ENCODE measurements around the gene SCAMP4. TPM values are rescaled to one million over a fixed set of nuclear protein-coding genes. Genes with fewer than 3 reads are reported as not detected.

SCAMP4 gene
- total RNA-seq, 1 experiment from 2014 or later = 81.3 TPM

- no peak for TF ChIP-seq ZBTB21 (CRISPR knock-in tag; IDR thresholded peaks at IDR 0.05; ENCODE audit: borderline replicate concordance)
- no peak for TF ChIP-seq ARID4B (CRISPR knock-in tag; IDR thresholded peaks at IDR 0.05; ENCODE audit: borderline replicate concordance)
- no peak for TF ChIP-seq ESRRA (CRISPR knock-in tag; IDR thresholded peaks at IDR 0.05; ENCODE audit: borderline replicate concordance)
- TF ChIP-seq CDX4 (CRISPR knock-in tag; IDR thresholded peaks at IDR 0.05; ENCODE audit: borderline replicate concordance) = no peak
Measured at GRCh38 chr19:1911098-1911497, 5.9 kb downstream of the SCAMP4 start (continued).

DNA sequence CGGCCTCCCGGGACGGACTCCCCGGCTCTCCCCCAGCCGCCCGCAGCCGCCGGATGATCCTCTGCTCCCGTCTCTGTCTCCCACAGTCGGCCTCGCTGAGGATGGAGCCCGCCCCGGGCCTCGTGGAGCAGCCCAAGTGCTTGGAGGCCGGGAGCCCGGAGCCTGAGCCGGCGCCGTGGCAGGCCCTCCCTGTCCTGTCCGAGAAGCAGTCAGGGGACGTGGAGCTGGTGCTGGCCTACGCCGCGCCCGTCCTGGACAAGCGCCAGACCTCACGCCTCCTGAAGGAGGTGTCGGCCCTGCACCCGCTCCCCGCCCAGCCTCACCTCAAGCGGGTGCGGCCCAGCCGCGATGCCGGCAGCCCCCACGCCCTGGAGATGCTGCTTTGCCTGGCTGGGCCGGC, 6.8 kb downstream of the SCAMP4 start:
- ATAC-seq = no peak
- TF ChIP-seq ZNF219 (CRISPR knock-in tag; IDR thresholded peaks at IDR 0.05; ENCODE audit: borderline replicate concordance) = no peak
- no peak for TF ChIP-seq MYBL2 (CRISPR knock-in tag; IDR thresholded peaks at IDR 0.05)
- ChIA-PET POLR2A (no interaction called here), CTCF (interaction anchor here (1.3 kb wide), 1 partner anchor 47 kb away, joined by 4 read pairs; no protein-coding TSS in a partner anchor)
- Mint-ChIP-seq H3K9me3 (no peaks in the 10 kb centered on the region), H3K27ac (no peak overlapping the region), H3K4me1 (no peaks in the 10 kb centered on the region), H3K4me3 (no peak overlapping the region), H3K36me3 (peaks cover 6% of the 10 kb centered on the region; the same call in 1 of the 2 replicates), H3K27me3 (ENCODE audit: low read depth) (no peaks in the 10 kb centered on the region)
- no peak for DNase-seq (ENCODE audit: low spot score)

DNA sequence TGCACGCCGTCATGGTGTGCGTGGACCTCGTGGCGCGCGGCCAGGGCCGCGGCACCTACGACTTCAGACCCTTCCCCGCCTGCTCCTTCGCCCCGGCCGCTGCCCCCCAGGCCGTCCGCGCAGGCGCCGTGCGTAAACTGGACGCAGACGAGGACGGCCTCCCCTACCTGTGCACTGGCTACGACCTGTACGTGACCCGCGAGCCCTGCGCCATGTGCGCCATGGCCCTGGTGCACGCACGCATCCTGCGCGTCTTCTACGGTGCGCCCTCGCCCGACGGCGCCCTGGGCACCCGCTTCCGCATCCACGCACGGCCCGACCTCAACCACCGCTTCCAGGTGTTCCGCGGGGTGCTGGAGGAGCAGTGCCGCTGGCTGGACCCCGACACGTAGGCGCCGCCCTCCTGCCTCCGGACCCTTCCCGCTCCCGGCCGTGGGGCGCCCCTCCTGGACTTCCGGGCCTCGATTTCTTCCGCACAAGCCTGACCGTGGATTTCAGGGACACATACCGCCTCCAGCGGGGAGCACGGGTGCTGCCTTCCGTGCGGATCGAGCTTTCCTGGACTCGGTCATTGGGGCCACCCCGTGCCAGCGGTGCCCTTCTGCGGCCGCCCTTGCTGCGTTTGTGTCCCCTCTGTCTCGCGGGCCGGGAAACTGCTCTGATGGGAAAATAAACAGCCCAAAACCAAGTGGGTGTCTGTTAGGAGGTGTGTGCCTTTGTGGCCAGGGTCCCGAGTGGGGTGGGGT, 7.7 kb downstream of the SCAMP4 start:
- DNase-seq (ENCODE audit: low spot score) (no peak), ATAC-seq (no peak)
- CTCF ChIA-PET = no interaction called here
- Mint-ChIP-seq H3K4me1 (no peaks in the 10 kb centered on the region), H3K27me3 (ENCODE audit: low read depth) (no peaks in the 10 kb centered on the region), H3K4me3 (no peak overlapping the region), H3K36me3 (peaks cover 6% of the 10 kb centered on the region; the same call in 1 of the 2 replicates), H3K27ac (no peak overlapping the region), H3K9me3 (no peaks in the 10 kb centered on the region)
- TF ChIP-seq FOXP1 (CRISPR knock-in tag; IDR thresholded peaks at IDR 0.05; ENCODE audit: borderline replicate concordance) (no peak), ZNF138 (CRISPR knock-in tag; conservative IDR thresholded peaks at IDR 0.05) (no peak), ZNF219 (CRISPR knock-in tag; IDR thresholded peaks at IDR 0.05; ENCODE audit: borderline replicate concordance) (no peak), ZNF317 (CRISPR knock-in tag; IDR thresholded peaks at IDR 0.05; ENCODE audit: borderline replicate concordance, low read depth) (no peak), EMX1 (CRISPR knock-in tag; IDR thresholded peaks at IDR 0.05) (no peak), E2F5 (CRISPR knock-in tag; IDR thresholded peaks at IDR 0.05) (no peak), CDX4 (CRISPR knock-in tag; IDR thresholded peaks at IDR 0.05; ENCODE audit: borderline replicate concordance) (no peak), ATF3 (CRISPR knock-in tag; conservative IDR thresholded peaks at IDR 0.05) (no peak), HMGA2 (CRISPR knock-in tag; IDR thresholded peaks at IDR 0.05) (no peak), GRHL2 (CRISPR knock-in tag; IDR thresholded peaks at IDR 0.05; ENCODE audit: insufficient replicate concordance, severe bottlenecking) (no peak), PRRX2 (CRISPR knock-in tag; IDR thresholded peaks at IDR 0.05) (no peak), CBFB (CRISPR knock-in tag; IDR thresholded peaks at IDR 0.05; ENCODE audit: low read depth) (no peak), ZNF232 (CRISPR knock-in tag; IDR thresholded peaks at IDR 0.05) (no peak), MYBL2 (CRISPR knock-in tag; IDR thresholded peaks at IDR 0.05) (no peak), ZNF423 (CRISPR knock-in tag; IDR thresholded peaks at IDR 0.05) (no peak)
- TF ChIP-seq, protein P1, sequence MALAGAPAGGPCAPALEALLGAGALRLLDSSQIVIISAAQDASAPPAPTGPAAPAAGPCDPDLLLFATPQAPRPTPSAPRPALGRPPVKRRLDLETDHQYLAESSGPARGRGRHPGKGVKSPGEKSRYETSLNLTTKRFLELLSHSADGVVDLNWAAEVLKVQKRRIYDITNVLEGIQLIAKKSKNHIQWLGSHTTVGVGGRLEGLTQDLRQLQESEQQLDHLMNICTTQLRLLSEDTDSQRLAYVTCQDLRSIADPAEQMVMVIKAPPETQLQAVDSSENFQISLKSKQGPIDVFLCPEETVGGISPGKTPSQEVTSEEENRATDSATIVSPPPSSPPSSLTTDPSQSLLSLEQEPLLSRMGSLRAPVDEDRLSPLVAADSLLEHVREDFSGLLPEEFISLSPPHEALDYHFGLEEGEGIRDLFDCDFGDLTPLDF (CRISPR knock-in tag; IDR thresholded peaks at IDR 0.05) = no peak
- POLR2A ChIA-PET = no interaction called here
